ENCODE measurements around the gene ARRDC2. TPM values are rescaled to one million over a fixed set of nuclear protein-coding genes. Genes with fewer than 3 reads are reported as not detected.

ARRDC2 gene
- total and polyA plus RNA-seq, 12 donors = 2.5 to 54.3 (median 17.3) TPM

DNA sequence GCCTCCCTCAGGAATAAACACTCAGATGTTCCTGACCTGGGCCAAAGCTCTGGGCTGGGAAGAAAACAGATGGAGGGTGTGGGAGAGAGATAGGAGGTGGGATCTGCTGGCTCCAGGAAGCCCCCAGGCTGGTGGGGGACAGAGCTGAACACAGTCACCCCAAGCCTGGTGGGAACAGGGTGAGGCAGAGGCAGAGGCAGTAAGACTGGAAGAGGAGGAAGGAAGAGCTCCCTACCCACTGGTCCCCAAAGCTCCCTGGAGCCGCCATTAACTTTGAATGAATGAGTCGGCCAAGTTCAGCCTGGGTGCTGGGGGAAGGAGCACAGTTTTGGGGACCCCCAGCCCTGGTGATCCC is 41.9 kb upstream of the ARRDC2 start:
- H3K9me3 ChIP-seq (replicated peaks in 1 of 3) = no peaks in the 10 kb centered on the region
- 51 to 66% (median 59%) methylated on average over 2 of the region's 2 CpGs for WGBS, 4 donors
- peaks cover 10% of the 10 kb centered on the region for H3K27me3 ChIP-seq
- no peak overlapping the region for H3K27ac ChIP-seq
- H3K4me1 ChIP-seq (replicated peaks in 1 of 2) = no peaks in the 10 kb centered on the region
- intact Hi-C loops (cut with DNase I) = no loop called here
- DNase-seq = no peak
- H3K4me3 ChIP-seq = no peak overlapping the region
- no peak for TF ChIP-seq POLR2A (IDR thresholded peaks at IDR 0.05)
- TF ChIP-seq, protein P1, sequence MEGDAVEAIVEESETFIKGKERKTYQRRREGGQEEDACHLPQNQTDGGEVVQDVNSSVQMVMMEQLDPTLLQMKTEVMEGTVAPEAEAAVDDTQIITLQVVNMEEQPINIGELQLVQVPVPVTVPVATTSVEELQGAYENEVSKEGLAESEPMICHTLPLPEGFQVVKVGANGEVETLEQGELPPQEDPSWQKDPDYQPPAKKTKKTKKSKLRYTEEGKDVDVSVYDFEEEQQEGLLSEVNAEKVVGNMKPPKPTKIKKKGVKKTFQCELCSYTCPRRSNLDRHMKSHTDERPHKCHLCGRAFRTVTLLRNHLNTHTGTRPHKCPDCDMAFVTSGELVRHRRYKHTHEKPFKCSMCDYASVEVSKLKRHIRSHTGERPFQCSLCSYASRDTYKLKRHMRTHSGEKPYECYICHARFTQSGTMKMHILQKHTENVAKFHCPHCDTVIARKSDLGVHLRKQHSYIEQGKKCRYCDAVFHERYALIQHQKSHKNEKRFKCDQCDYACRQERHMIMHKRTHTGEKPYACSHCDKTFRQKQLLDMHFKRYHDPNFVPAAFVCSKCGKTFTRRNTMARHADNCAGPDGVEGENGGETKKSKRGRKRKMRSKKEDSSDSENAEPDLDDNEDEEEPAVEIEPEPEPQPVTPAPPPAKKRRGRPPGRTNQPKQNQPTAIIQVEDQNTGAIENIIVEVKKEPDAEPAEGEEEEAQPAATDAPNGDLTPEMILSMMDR (IDR thresholded peaks at IDR 0.05) = no peak
- H3K36me3 ChIP-seq (replicated peaks in 1 of 2) = no peaks in the 10 kb centered on the region

DNA sequence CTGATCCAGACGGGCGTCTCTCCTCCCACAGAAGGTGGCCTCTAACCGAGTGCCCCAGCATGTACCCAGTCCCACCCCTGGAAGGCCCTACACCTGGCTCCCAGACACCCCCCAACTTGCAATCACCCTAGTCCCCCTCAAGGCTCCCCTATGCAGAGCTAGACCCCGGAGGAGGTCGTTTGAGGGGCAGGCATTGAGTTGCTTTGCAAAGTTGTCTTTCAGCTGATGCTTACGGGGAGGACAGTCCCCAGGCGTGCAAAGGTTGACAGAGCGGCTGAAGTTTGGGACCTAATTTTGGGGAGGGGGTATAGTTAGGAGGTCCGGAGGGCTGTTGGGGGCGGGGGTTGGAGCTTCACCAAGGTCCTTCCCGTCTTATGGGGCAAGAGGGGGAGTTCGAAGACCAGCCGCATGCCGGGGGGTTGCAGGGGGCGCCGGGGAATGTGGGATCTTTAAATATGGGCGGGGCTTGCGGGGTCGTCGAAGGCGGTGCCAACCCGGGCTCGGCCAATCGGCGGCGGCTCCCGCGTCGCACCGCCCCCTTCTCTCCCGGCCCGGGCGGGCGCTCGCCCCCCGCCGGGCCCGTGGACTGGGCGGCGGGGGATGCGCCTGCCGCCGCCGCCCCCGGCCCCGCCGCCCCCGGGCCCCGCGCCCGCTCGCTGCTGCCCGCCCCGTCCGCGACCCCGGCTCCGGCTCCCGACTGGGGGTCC is 41.3 kb upstream of the ARRDC2 start, which contains the start of gene KCNN1:
KCNN1 (plus strand) TSS at position 558 of the 707 bp plus-strand sequence. CDS start 6,782 bp downstream, outside the sequence.
- Histone ChIP-seq H3K4me1 (replicated peaks in 1 of 2) (no peaks in the 10 kb centered on the region), H3K9me3 (replicated peaks in 1 of 3) (no peaks in the 10 kb centered on the region), H3K27ac (no peak within 1 kb of the TSS), H3K4me3 (peak within 1 kb of the TSS in 1 of 4 donors; percentile 41), H3K36me3 (replicated peaks in 1 of 2) (no peaks in the 10 kb centered on the region), H3K27me3 (peaks cover 10% of the 10 kb centered on the region)
- no peak for DNase-seq
- WGBS, 4 donors = 7 to 52% (median 14%) methylated on average over 4 to 45 of the region's 59 CpGs
- intact Hi-C loops (cut with DNase I) = no loop called here
- TF ChIP-seq, protein P1 (IDR thresholded peaks at IDR 0.05) = no peak
- no peak for TF ChIP-seq POLR2A (IDR thresholded peaks at IDR 0.05)

DNA sequence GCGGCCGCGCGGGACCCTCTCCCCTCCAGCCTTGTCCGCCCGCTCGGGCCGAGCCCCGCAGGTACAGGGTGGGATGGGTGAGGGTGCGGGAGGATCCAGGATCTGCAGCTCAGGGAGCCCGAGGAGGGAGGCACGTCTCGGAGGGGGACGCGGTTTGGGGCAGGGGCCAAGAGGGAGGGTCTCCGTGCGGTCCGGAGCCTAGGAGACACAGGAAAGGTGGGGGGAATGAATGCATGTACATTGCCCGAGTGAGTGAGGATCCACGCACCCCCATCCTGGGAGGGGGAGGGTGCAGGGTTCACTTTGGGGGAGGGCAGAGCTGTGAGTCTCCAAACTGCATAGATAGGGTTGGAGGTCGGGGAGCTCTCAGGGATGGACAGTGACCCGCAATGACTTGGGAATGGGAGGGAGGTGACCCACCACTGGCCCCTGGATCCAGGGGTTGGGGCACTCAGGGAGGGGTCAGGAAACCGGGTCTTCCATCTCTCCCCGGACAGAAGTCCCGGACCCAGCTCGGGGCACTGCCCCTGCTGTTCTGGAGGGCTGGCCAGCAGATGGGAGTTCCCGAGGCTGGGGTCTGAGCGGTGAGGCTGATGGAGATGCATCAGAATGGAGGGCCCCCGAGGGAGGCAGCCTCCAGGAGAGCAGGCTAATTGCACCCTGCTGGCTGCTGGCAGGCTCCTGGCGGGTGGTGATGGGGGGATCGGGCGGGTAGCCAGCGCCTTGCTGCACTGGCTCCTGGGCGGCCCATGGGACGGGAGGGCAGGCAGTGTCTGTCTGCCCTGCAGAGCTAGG is 40.5 kb upstream of the ARRDC2 start:
- DNase-seq = no peak
- peak overlapping the region in 1 of 4 donors; percentile 41 for H3K4me3 ChIP-seq
- H3K36me3 ChIP-seq (replicated peaks in 1 of 2) = no peaks in the 10 kb centered on the region
- TF ChIP-seq, protein P1 (IDR thresholded peaks at IDR 0.05) = no peak
- TF ChIP-seq POLR2A (IDR thresholded peaks at IDR 0.05) = no peak
- intact Hi-C loops (cut with DNase I) = no loop called here
- H3K9me3 ChIP-seq (replicated peaks in 1 of 3) = no peaks in the 10 kb centered on the region
- no peaks in the 10 kb centered on the region for H3K4me1 ChIP-seq (replicated peaks in 1 of 2)
- H3K27ac ChIP-seq = no peak overlapping the region
- H3K27me3 ChIP-seq = peaks cover 10% of the 10 kb centered on the region
- 1 to 20% (median 16%) methylated on average over 12 to 35 of the region's 35 CpGs for WGBS, 4 donors

DNA sequence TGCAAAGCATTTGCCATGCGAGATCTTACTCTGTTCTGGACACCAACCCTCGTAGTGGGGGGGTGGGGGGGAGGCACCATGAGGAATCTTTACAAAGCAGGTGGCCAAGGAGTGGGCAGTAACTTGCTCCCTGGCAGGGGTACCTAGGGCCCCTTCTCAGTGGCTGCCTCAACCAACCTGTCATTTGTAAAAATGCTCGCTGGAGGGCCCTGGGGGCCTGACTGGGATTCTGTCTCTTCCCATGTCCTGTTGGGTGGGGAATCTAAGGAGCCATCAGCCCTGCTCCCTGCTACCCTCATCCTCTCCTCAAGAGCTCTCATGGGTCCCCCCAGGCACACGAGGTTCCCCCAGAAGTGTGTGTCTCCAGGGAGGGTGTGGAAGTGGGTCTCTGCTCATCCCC is 39.6 kb upstream of the ARRDC2 start:
- Histone ChIP-seq H3K9me3 (replicated peaks in 1 of 3) (no peaks in the 10 kb centered on the region), H3K27me3 (peaks cover 10% of the 10 kb centered on the region), H3K4me3 (no peak overlapping the region), H3K27ac (no peak overlapping the region), H3K4me1 (replicated peaks in 1 of 2) (no peaks in the 10 kb centered on the region), H3K36me3 (replicated peaks in 1 of 2) (no peaks in the 10 kb centered on the region)
- WGBS, 4 donors = 40 to 82% (median 78%) methylated on average over 1 to 4 of the region's 4 CpGs
- no peak for TF ChIP-seq POLR2A (IDR thresholded peaks at IDR 0.05)
- TF ChIP-seq, protein P1 (IDR thresholded peaks at IDR 0.05) = no peak
- DNase-seq = no peak
- intact Hi-C loops (cut with DNase I) = no loop called here

Data from adrenal gland (tissue), 12 donors.